HG03558 (cell line): ENCODE data around the gene ABCF1.
"Not testable (repeated sequence)": the region's sequence is repeated elsewhere in the genome, so short reads cannot be mapped to it uniquely, and the experiment has no call there.

Source experiments
- ATAC-seq: cut with Tn5 transposase; IDR thresholded peaks from one replicate; pipeline ENCODE4 v1.9.1; 2021; ENCODE audit warnings: moderate number of reproducible peaks; ENCODE audit not compliant: unreplicated experiment; ENCODE audit errors: extremely low read depth

The ABCF1 gene

GRCh38 chr6:30556906-30557682 is 14.1 kb upstream of the ABCF1 start, which contains the start of gene PRR3:
TSS of gene PRR3 (plus strand) at chr6:30557295. CDS start at chr6:30557345, 50 bp downstream.
- peak; percentile 33 for ATAC-seq

GRCh38 chr6:30557683-30557981 is 13.6 kb upstream of the ABCF1 start:
- no peak for ATAC-seq

DNA sequence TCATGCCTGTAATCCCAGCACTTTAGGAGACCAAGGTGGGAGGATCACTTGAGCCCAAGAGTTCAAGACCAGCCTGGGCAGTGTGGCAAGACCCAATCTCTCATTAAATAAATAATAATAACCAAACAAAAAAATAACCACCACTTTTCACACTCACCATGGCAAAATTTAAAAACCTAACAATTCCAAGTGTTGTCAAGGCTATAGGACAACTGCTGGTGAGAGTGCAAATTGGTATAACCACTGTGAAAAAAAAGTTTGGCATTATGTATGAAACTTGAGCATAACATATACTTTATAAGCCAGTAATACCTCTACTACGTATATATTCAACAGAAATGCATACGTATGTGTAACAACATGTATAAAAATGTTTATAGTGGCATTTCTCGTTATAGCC is 10.3 kb upstream of the ABCF1 start:
- no peak for ATAC-seq

DNA sequence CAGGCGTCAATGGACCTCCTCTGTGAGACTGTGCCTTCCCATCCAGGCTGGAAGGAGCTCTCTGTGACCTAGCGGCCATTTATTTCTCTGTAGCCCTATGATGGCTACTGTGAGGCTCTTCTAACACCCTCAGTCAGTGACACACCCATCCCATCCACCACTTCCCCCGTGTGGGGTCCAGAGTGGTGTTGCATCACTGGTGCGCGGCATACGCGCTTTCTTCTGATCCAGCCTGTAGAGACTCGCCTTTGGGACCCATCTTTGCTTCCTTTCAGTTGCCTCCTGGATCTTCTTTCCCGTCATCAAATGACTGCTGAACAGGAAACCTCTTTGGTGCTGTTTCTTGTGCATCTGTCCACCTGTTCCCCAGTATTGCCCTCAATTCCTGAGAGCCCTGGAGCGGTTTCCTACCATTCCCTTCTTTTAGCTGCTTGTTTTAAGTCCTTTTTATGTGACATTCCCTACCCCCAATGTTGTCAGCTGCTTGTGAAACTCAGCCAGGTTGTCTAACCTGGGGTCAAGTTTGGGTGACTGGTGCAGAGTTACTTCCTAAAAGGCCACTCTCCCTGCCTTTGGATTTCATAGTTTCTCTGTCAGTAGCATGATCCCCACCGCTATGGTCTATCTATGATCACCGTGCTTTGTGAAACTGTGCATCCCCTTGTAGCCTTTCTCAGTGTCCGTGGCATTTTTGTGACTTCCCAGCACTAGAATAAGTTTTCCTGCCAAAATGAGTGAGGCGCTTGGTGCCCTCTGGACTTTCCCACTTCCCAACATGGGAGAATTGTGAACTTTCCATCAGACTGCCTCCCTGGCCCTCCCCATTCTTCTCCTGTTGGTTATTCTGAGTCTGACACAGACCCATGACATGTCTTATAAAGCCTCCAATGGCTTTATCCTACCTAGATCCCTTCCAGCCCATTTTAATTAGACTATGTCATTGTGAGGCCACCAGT is 8.5 kb upstream of the ABCF1 start:
- ATAC-seq, result no peak

DNA sequence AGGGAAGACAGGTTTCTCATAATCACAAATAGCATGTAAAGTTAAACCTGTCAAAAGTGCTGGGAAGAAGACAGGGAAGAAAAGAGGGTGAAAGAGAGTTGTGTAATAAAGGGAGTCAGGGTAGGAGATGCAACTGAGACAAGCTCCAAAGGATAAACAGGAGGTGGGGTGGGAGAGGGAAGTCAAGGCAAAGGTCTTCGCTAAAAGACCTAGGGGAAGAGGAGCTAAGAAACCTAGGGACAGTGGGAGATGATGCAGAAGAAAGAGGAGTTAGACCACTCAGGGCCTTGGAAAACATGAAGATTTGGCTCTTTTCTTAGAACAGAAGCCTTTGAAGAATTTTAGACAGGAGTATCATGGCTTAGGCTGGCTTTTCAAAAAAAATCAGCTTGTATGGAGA is 7.1 kb upstream of the ABCF1 start:
- no peak for ATAC-seq

- ATAC-seq, result no peak
Observed at GRCh38 chr6:30565772-30566171, 5.5 kb upstream of the ABCF1 start.

- no peak for ATAC-seq
Observed at GRCh38 chr6:30568245-30568644, 3.0 kb upstream of the ABCF1 start.

DNA sequence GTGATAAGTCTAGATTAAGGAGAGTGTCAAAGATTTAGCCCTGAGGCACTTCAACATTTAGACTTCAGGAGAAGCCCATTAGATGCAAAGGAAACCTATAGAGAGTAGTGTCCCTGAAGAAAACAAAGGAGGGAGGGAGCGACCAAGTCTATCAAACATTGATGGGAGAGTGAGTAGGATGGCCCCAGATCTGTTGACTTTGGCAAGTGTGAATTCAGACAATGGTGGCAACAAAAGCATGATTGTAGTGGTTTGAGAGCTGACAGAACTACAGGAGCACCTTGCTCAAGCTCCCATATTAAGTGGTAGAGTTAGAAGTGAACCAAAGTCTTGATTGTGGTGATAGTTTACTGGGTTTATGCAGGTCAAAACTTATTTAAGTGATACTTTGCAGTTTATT is 979 bp upstream of the ABCF1 start:
- no peak for ATAC-seq

DNA sequence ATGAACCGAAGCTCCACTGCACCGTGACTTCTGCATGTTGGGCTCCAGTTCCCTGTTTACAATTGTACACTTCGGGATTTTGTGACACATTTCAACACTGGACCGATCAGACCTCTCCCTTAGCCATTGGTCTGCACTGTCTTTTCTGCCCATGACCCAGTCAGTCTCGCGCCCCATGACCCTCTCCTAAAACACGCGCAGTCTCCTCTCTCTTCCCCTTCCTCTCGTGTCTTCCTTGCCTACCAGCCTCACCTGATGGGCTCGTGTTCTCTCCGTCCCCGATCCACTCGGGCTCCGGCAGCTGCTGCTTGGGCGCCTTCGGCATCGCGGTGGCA is 535 bp upstream of the ABCF1 start:
- peak; percentile 5 for ATAC-seq

DNA sequence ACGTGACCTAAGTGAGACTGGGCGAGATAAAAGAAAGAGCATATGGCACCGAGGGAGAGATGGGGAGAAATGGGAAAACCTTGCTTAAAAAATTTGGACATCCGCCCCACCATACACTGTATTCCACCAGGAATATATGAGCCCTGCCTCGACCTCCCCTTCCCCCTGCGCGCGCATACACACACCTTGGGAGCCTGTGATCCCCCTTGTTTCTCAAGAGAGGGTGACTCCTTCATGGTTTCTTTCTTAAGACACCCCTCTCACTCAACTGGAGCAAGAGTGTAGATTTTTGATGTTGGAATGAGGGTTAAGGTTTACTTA is 480 bp downstream of the ABCF1 start:
- no peak for ATAC-seq

GRCh38 chr6:30572148-30572547 is 906 bp downstream of the ABCF1 start:
- ATAC-seq, result no peak

- ATAC-seq, result no peak
Observed at GRCh38 chr6:30573113-30573512, 1.9 kb downstream of the ABCF1 start.

GRCh38 chr6:30578051-30578450 is 6.8 kb downstream of the ABCF1 start:
- ATAC-seq, result no peak

GRCh38 chr6:30583921-30584320 is 12.7 kb downstream of the ABCF1 start:
- ATAC-seq, result no peak

DNA sequence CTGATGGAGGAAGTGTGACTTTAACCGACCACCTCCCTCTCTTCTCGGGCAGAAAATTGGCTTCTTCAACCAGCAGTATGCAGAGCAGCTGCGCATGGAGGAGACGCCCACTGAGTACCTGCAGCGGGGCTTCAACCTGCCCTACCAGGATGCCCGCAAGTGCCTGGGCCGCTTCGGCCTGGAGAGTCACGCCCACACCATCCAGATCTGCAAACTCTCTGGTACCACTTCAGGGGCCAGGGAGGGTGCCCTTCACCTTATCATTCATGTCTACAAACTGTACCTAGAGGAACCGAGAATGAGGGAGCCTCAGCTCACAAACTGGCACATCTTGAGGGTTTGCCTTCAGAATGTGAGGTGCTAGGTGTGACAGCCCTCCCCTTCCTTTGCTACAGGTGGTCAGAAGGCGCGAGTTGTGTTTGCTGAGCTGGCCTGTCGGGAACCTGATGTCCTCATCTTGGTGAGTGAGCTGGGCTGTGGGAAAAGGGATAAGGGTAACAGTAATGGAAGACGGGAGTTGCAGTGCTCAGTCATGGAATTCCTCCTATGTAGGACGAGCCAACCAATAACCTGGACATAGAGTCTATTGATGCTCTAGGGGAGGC is 18.6 kb downstream of the ABCF1 start:
- no peak for ATAC-seq

DNA sequence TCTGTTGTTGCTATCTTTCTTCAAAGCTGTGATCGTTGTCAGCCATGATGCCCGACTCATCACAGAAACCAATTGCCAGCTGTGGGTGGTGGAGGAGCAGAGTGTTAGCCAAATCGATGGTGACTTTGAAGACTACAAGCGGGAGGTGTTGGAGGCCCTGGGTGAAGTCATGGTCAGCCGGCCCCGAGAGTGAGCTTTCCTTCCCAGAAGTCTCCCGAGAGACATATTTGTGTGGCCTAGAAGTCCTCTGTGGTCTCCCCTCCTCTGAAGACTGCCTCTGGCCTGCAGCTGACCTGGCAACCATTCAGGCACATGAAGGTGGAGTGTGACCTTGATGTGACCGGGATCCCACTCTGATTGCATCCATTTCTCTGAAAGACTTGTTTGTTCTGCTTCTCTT is 19.3 kb downstream of the ABCF1 start:
- ATAC-seq, result no peak

- no peak for ATAC-seq
Observed at GRCh38 chr6:30591008-30591407, 19.8 kb downstream of the ABCF1 start.

DNA sequence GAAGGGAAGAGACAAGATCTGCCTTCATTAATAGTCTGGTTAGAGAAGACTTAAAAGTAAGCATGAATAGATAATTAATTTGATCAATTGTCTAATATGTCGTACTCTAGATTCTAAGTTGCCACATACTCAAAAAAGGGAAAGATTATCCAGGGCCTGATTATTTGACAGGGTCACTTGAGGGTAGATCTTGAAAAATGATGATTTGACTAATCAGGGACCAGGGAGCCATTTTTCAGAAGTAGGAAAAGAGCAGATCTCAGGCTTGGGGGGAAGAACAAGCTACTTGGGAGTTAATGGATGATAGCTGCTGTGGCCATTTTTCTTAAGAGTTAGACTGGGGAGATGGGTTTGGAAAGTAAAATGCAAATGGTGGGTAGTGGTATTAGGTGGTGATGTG is 21.0 kb downstream of the ABCF1 start:
- no peak for ATAC-seq

DNA sequence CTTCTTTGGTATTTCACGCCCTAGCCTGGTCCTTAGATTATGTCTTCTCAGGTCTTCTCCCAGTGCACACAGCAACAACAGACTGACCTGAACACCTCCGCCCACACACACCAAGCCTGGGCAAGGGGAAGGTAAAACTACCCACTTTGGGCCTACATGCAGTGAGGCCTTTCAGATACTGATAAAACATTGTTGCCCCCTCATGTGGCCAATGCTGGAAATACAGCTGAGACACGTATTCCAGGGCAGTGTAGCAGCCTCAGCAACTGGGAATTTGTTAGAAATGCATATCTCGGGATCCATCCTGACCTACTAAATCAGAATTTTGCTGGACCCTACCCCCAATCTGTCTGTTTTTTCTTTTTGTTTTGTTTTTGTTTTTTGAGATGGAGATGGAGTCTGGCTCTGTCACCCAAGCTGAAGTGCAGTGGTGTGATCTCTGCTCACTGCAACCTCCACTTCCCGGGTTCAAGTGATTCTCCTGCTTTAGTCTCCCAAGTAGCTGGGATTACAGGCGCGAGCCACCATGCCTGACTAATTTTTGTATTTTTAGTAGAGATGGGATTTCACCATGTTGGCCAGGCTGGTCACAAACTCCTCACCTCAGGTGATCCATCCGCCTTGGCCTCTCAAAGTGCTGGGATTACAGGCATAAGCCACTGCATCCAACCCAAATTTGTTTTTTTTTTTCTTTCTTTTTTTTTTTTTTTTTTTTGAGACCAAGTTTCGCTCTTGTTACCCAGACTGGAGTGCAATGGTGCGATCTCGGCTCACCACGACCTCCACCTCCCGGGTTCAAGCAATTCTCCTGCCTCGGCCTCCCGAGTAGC is 26.3 kb downstream of the ABCF1 start:
- ATAC-seq, result not testable (repeated sequence)

- ATAC-seq, result no peak
Observed at GRCh38 chr6:30598912-30599624, 27.8 kb downstream of the ABCF1 start.
